H1 (cell line): Measurements from ENCODE around the gene PTTG2. TPM values are rescaled to one million over a fixed set of nuclear protein-coding genes. Genes with fewer than 3 reads are reported as not detected.

Experiments used
- CTCF ChIA-PET: fragments of 300-600 bp; sonication (Branson Sonifier 250); formaldehyde crosslinking; loops from one replicate; lab custom pipeline; 2021; ENCODE audit not compliant: partially characterized antibody; lab: Charles Lee
- POLR2A ChIA-PET: fragments of 300-600 bp; sonication (Branson Sonifier 250); formaldehyde crosslinking; loops from one replicate; lab custom pipeline; 2021; ENCODE audit warnings: inconsistent platforms; ENCODE audit not compliant: partially characterized antibody; lab: Charles Lee
- DNase-seq, 2 experiments: peaks; one replicate each; pipeline versions ENCODE4 v3.0.0 to v3.0.0-alpha.2; 2010 to 2022; ENCODE audit warnings: low spot score in 2 of 2, low read depth in 1 of 2, mixed read lengths in 1 of 2
- FAIRE-seq: peaks from 2 replicates; lab custom pipeline; 2011; peaks lifted over from hg19 to GRCh38; lab: Jason Lieb, UNC
- H2AFZ ChIP-seq: 2 replicates; pipeline ENCODE4 v1.8.1; 2012; ENCODE audit warnings: low read length, inconsistent platforms
- H2AK5ac ChIP-seq: 2 replicates; pipeline ENCODE4 v1.6.1; 2013; ENCODE audit warnings: low read depth, low read length
- H2BK120ac ChIP-seq: replicated peaks from 2 replicates; pipeline ENCODE3; 2013; ENCODE audit warnings: low read depth, low read length, inconsistent platforms
- H2BK12ac ChIP-seq: 2 replicates; pipeline ENCODE4 v1.6.1; 2013; ENCODE audit warnings: low read depth, low read length
- H2BK15ac ChIP-seq: 2 replicates; pipeline ENCODE4 v1.6.1; 2013; ENCODE audit warnings: low read length
- H2BK20ac ChIP-seq: 2 replicates; pipeline ENCODE4 v1.6.1; 2013; ENCODE audit warnings: low read length
- H2BK5ac ChIP-seq: 2 replicates; pipeline ENCODE4 v1.6.1; 2013; ENCODE audit warnings: low read depth, low read length
- H3K14ac ChIP-seq: 2 replicates; pipeline ENCODE4 v1.6.1; 2013; ENCODE audit warnings: inconsistent platforms; ENCODE audit not compliant: insufficient read length
- H3K18ac ChIP-seq: 2 replicates; pipeline ENCODE4 v1.6.1; 2013; ENCODE audit warnings: low read length; ENCODE audit errors: extremely low read depth
- H3K23ac ChIP-seq: 2 replicates; pipeline ENCODE4 v1.6.1; 2013; ENCODE audit warnings: inconsistent platforms; ENCODE audit not compliant: insufficient read length
- H3K23me2 ChIP-seq: 2 replicates; pipeline ENCODE4 v1.6.1; 2013; ENCODE audit warnings: low read depth, low read length
- H3K27ac ChIP-seq: 2 replicates; pipeline ENCODE4 v1.6.1; 2011; ENCODE audit warnings: low read depth, low read length, inconsistent platforms
- H3K27me3 ChIP-seq, 4 experiments: replicated peaks in 1 of 4; 1 replicate in 1 of 4; 2 replicates in 3 of 4; pipeline versions ENCODE4 v1.6.1 to v1.8.1; 2011 to 2013; ENCODE audit warnings: low read length in 3 of 4, mild to moderate bottlenecking in 3 of 4, inconsistent platforms in 2 of 4, mixed read lengths in 2 of 4, moderate library complexity in 1 of 4; ENCODE audit not compliant: control insufficient read depth in 3 of 4, insufficient read depth in 3 of 4; ENCODE audit errors: extremely low read depth in 1 of 4
- H3K36me3 ChIP-seq, 4 experiments: 2 replicates each; pipeline versions ENCODE4 v1.6.1 to v1.8.1; 2011 to 2013; ENCODE audit warnings: mild to moderate bottlenecking in 4 of 4, low read length in 3 of 4, moderate library complexity in 2 of 4, control low read depth in 1 of 4, inconsistent platforms in 1 of 4; ENCODE audit not compliant: insufficient read depth in 4 of 4, control insufficient read depth in 2 of 4
- H3K4ac ChIP-seq: replicated peaks from 2 replicates; pipeline ENCODE3; 2013; ENCODE audit warnings: low read length, low read depth, mixed read lengths, inconsistent platforms; ENCODE audit not compliant: insufficient read length
- H3K4me1 ChIP-seq, 4 experiments: replicated peaks in 1 of 4; 1 replicate in 1 of 4; 2 replicates in 3 of 4; pipeline versions ENCODE4 v1.6.1 to v1.8.1; 2011 to 2013; ENCODE audit warnings: low read length in 3 of 4, inconsistent platforms in 2 of 4, mixed read lengths in 1 of 4; ENCODE audit not compliant: insufficient read depth in 4 of 4, control insufficient read depth in 3 of 4
- H3K4me2 ChIP-seq, 2 experiments: 2 replicates each; pipeline versions ENCODE4 v1.6.1 to v1.8.1; 2011 to 2013; ENCODE audit warnings: low read depth in 2 of 2, low read length in 2 of 2, control low read depth in 1 of 2, inconsistent platforms in 1 of 2, mild to moderate bottlenecking in 1 of 2; ENCODE audit not compliant: insufficient read depth in 1 of 2
- H3K4me3 ChIP-seq, 4 experiments: fragments of 200-600, 300-600 bp in 1 of 4; sonication (generic), shearing (Covaris generic), sonication (Bioruptor Twin) in 1 of 4; 2 replicates each; pipeline versions ENCODE4 v1.5.1 to v1.8.1; 2011 to 2016; ENCODE audit warnings: low read length in 4 of 4, low read depth in 3 of 4, control low read depth in 2 of 4, inconsistent platforms in 2 of 4, mild to moderate bottlenecking in 2 of 4, mixed read lengths in 1 of 4, moderate library complexity in 1 of 4; ENCODE audit not compliant: insufficient read depth in 2 of 4; ENCODE audit errors: extremely low read depth in 1 of 4
- H3K56ac ChIP-seq: replicated peaks from 2 replicates; pipeline ENCODE3; 2013; ENCODE audit warnings: low read depth, mild to moderate bottlenecking, mixed read lengths, low read length, inconsistent platforms; ENCODE audit not compliant: insufficient read length
- H3K79me1 ChIP-seq: 2 replicates; pipeline ENCODE4 v1.6.1; 2013; ENCODE audit warnings: low read depth, low read length, control low read depth
- H3K79me2 ChIP-seq, 2 experiments: 2 replicates each; pipeline versions ENCODE4 v1.6.1 to v1.8.1; 2012 to 2013; ENCODE audit warnings: low read length in 2 of 2, mild to moderate bottlenecking in 2 of 2, inconsistent platforms in 1 of 2; ENCODE audit not compliant: insufficient read depth in 2 of 2, control insufficient read depth in 1 of 2
- H3K9ac ChIP-seq, 4 experiments: replicated peaks in 1 of 4; 1 replicate in 1 of 4; 2 replicates in 3 of 4; pipeline versions ENCODE4 v1.6.1 to v1.8.1; 2011 to 2013; ENCODE audit warnings: low read depth in 3 of 4, low read length in 3 of 4, control low read depth in 2 of 4, mild to moderate bottlenecking in 2 of 4, moderate library complexity in 2 of 4, inconsistent platforms in 1 of 4; ENCODE audit errors: extremely low read depth in 1 of 4
- H3K9me3 ChIP-seq, 2 experiments: 2 replicates each; pipeline versions ENCODE4 v1.6.1 to v1.8.1; 2012 to 2013; ENCODE audit warnings: mild to moderate bottlenecking in 2 of 2, moderate library complexity in 2 of 2, control low read depth in 1 of 2, inconsistent platforms in 1 of 2, low read depth in 1 of 2, low read length in 1 of 2, mixed read lengths in 1 of 2; ENCODE audit not compliant: insufficient read depth in 2 of 2
- H4K20me1 ChIP-seq, 2 experiments: replicated peaks in 1 of 2; 2 replicates each; pipeline versions ENCODE3 to v1.8.1; 2011 to 2013; ENCODE audit warnings: inconsistent platforms in 2 of 2, low read length in 2 of 2, mild to moderate bottlenecking in 1 of 2; ENCODE audit not compliant: insufficient read depth in 2 of 2, control insufficient read depth in 1 of 2
- H4K5ac ChIP-seq: 2 replicates; pipeline ENCODE4 v1.6.1; 2013; ENCODE audit warnings: low read length, low read depth, mixed read lengths, inconsistent platforms; ENCODE audit not compliant: insufficient read length
- H4K8ac ChIP-seq: 2 replicates; pipeline ENCODE4 v1.8.0; 2013; ENCODE audit warnings: mild to moderate bottlenecking, moderate library complexity, low read length, inconsistent platforms; ENCODE audit not compliant: insufficient read depth; ENCODE audit errors: extremely low read depth
- H4K91ac ChIP-seq: replicated peaks from 2 replicates; pipeline ENCODE3; 2013; ENCODE audit warnings: low read length, mixed read lengths, inconsistent platforms; ENCODE audit not compliant: insufficient read length
- ASH2L ChIP-seq: fragments of 200-600, 300-600 bp; sonication (generic); IDR thresholded peaks from one replicate; pipeline ENCODE4 v1.7.1; 2017; ENCODE audit warnings: low read length
- CHD1 ChIP-seq: IDR thresholded peaks from 2 replicates; pipeline ENCODE4 v1.6.1; 2012; ENCODE audit warnings: low read depth, low read length, improper control_type of control experiment
- EZH2 ChIP-seq: fragments of 200-600 bp; sonication (generic); IDR thresholded peaks from 2 replicates; pipeline ENCODE4 v1.7.1; 2012; ENCODE audit warnings: low read depth, mild to moderate bottlenecking, moderate library complexity, low read length, inconsistent platforms; ENCODE audit not compliant: severe bottlenecking
- HDAC2 ChIP-seq, 2 experiments: fragments of 300-600 bp in 1 of 2; sonication (generic) in 1 of 2; IDR thresholded peaks; 2 replicates each; pipeline ENCODE4 v1.6.1; 2011 to 2012; ENCODE audit warnings: low read depth in 2 of 2, low read length in 2 of 2, mild to moderate bottlenecking in 2 of 2, moderate library complexity in 2 of 2, borderline replicate concordance in 1 of 2, inconsistent platforms in 1 of 2
- KDM5A ChIP-seq: fragments of 200-600 bp; IDR thresholded peaks from 2 replicates; pipeline ENCODE4 v1.7.1; 2012; ENCODE audit warnings: mild to moderate bottlenecking, low read length, inconsistent platforms, mixed read lengths
- POLR2A ChIP-seq, 2 experiments: IDR thresholded peaks; 1 replicate in 1 of 2; 2 replicates in 1 of 2; pipeline ENCODE4 v1.6.1; 2011; ENCODE audit warnings: low read depth in 2 of 2, low read length in 2 of 2, mild to moderate bottlenecking in 2 of 2; ENCODE audit errors: control extremely low read depth in 1 of 2
- SP4 ChIP-seq: IDR thresholded peaks from 2 replicates; pipeline ENCODE4 v1.6.1; 2012; ENCODE audit warnings: low read length, inconsistent platforms
- TBP ChIP-seq: IDR thresholded peaks from 2 replicates; pipeline ENCODE4 v1.6.1; 2011; ENCODE audit warnings: low read depth, low read length, improper control_type of control experiment
- TCF12 ChIP-seq: IDR thresholded peaks from 2 replicates; pipeline ENCODE4 v1.6.1; 2011; ENCODE audit warnings: low read depth, mild to moderate bottlenecking, low read length
- WGBS, 2 experiments: shearing (Covaris generic) in 1 of 2; methylation state at CpG; one replicate each; pipeline versions ENCODE4 v1.1.6 to v1.1.7; 2013 to 2015; ENCODE audit warnings: low lambda C conversion rate in 2 of 2, mixed read lengths in 2 of 2, inconsistent platforms in 1 of 2, low coverage in 1 of 2, missing lambda C conversion rate in 1 of 2; ENCODE audit not compliant: insufficient replicate concordance in 2 of 2, insufficient coverage in 1 of 2, insufficient read length in 1 of 2; ENCODE audit errors: extremely low coverage in 1 of 2, missing lambda C conversion rate in 1 of 2; 5-methylcytosine and 5-hydroxymethylcytosine counted together
- polyA plus RNA-seq, 7 experiments: library from polyadenylated mRNA; depleted of rRNA in 3 of 7; stranded (reverse) in 5 of 7; unstranded in 2 of 7; fragments of >200 nt in 5 of 7; fragments of 200-250 nt in 2 of 7; gene quantifications; 1 replicate in 5 of 7; 2 replicates in 1 of 7; 4 replicates in 1 of 7; pipeline versions ENCODE4 v1.2.1 to v1.2.3, GENCODE V29; 2011 to 2013; ENCODE audit warnings: missing spikeins in 2 of 7, mixed read lengths in 2 of 7
- total RNA-seq: library from RNA; stranded (reverse); fragmentation: NEBNext Ultra II Directional; extraction: Animal tissue kit (Norgen Biotek cat#: 25700); gene quantifications from 2 replicates; pipeline ENCODE4 v1.2.1, GENCODE V29; 2021
- TF ChIP-seq, protein P1 (sequence below): IDR thresholded peaks from 2 replicates; pipeline ENCODE4 v1.6.1; 2012; ENCODE audit warnings: inconsistent platforms

Gene PTTG2
- total and polyA plus RNA-seq, 2 of the 8 experiments (the other 6 are each of a cell fraction or from before 2014, with no cell fraction given) = not detected

DNA sequence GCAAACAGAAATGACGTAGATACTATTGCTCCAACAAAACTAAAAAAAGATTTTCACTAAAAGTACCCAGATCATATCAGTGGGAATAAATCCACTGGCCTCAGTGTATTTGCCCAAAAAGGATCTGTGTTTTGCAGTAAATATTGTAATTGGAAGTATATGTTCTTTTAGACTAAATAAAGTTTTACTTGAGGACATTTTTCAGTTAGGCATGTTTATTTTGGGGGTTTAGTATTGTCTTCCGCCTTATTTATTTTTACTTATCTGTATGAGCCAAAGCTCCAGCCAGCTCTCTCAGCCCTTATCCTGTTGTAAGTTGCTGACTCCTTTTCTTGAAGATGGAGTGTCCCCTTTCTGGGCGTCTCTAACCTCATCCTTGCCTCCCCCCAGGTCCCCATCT is 49.8 kb downstream of the PTTG2 start:
- Histone ChIP-seq H3K4me1 (peaks cover 0 to 10% (median 5%) of the 10 kb centered on the region in 4 experiments; a peak in 6 of 7 replicates), H3K79me2 (peaks cover 3 to 43% of the 10 kb centered on the region in 2 experiments), H3K14ac (no peak overlapping the region), H4K20me1 (no peaks in the 10 kb centered on the region), H2AFZ (no peak overlapping the region), H3K27ac (no peak overlapping the region), H3K79me1 (peaks cover 13% of the 10 kb centered on the region), H3K56ac (no peak overlapping the region), H3K27me3 (no peaks in the 10 kb centered on the region), H4K5ac (no peak overlapping the region), H3K36me3 (peaks cover 0 to 3% (median 0%) of the 10 kb centered on the region in 4 experiments; a peak in 1 of 8 replicates), H3K23me2 (no peaks in the 10 kb centered on the region), H3K18ac (no peak overlapping the region), H4K8ac (no peak overlapping the region), H3K4ac (no peak overlapping the region), H3K9me3 (no peaks in the 10 kb centered on the region), H3K9ac (no peak overlapping the region), H4K91ac (no peak overlapping the region), H2BK5ac (no peak overlapping the region), H2BK120ac (no peak overlapping the region), H3K4me2 (no peak overlapping the region), H2AK5ac (no peak overlapping the region), H3K23ac (no peak overlapping the region), H2BK15ac (no peak overlapping the region), H2BK20ac (no peak overlapping the region), H3K4me3 (no peak overlapping the region), H2BK12ac (no peak overlapping the region)
- POLR2A ChIA-PET = no interaction called here
- no peak for FAIRE-seq
- CTCF ChIA-PET = no interaction called here
- 89% methylated on average over 3 of the region's 3 CpGs; no CpG with 5 or more reads in 1 of the 2 experiments for WGBS, 2 experiments
- no peak for DNase-seq
- TF ChIP-seq KDM5A = no peak
- no peak for TF ChIP-seq TBP
- no peak for TF ChIP-seq CHD1
- TF ChIP-seq, protein P1, sequence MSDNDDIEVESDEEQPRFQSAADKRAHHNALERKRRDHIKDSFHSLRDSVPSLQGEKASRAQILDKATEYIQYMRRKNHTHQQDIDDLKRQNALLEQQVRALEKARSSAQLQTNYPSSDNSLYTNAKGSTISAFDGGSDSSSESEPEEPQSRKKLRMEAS = no peak
- no peak for TF ChIP-seq ASH2L
- no peak for TF ChIP-seq TCF12
- TF ChIP-seq SP4 = no peak
- no peak for TF ChIP-seq POLR2A (IDR thresholded peaks at IDR 0.05; ENCODE audit: control extremely low read depth in 1 of 2, low read depth in 2 of 2, low read length in 2 of 2)
- no peak for TF ChIP-seq EZH2
- TF ChIP-seq HDAC2 (IDR thresholded peaks at IDR 0.05; ENCODE audit: borderline replicate concordance in 1 of 2, low read depth in 2 of 2, low read length in 2 of 2) = no peak
